Measurements from ENCODE around the gene HCN4. TPM values are rescaled to one million over a fixed set of nuclear protein-coding genes. Genes with fewer than 3 reads are reported as not detected.

The HCN4 gene
- polyA plus RNA-seq, 1 donor from 2014 or later: 4.0 TPM

- H3K9me2 ChIP-seq (ENCODE audit: insufficient read depth, low read length): no peaks in the 10 kb centered on the region
- no peaks in the 10 kb centered on the region for H4K20me1 ChIP-seq (ENCODE audit: insufficient read depth)
- no peaks in the 10 kb centered on the region for H3K9me3 ChIP-seq (ENCODE audit: low read length)
- no peak overlapping the region for H3K9ac ChIP-seq (ENCODE audit: low read length)
- no peaks in the 10 kb centered on the region for H3F3A ChIP-seq (ENCODE audit: insufficient read depth, low read length, poor library complexity, severe bottlenecking)
- H3K27me3 ChIP-seq (ENCODE audit: insufficient read depth, low read depth, low read length): no peaks in the 10 kb centered on the region
- H3K27ac ChIP-seq (ENCODE audit: low read length): no peak overlapping the region
- TF ChIP-seq EP300 (conservative IDR thresholded peaks at IDR 0.05; ENCODE audit: poor library complexity, severe bottlenecking) (no peak), TAF1 (IDR thresholded peaks at IDR 0.05; ENCODE audit: low read depth) (no peak), REST (IDR thresholded peaks at IDR 0.05; ENCODE audit: borderline replicate concordance) (no peak), POLR2AphosphoS5 (IDR thresholded peaks at IDR 0.05) (no peak), RAD21 (conservative IDR thresholded peaks at IDR 0.05) (no peak), EZH2 (IDR thresholded peaks at IDR 0.05; ENCODE audit: borderline replicate concordance, insufficient read depth, low read length, poor library complexity, severe bottlenecking) (no peak), SMC3 (conservative IDR thresholded peaks at IDR 0.05; ENCODE audit: poor library complexity) (no peak), MXI1 (conservative IDR thresholded peaks at IDR 0.05; ENCODE audit: poor library complexity, severe bottlenecking) (no peak), CTCF (IDR thresholded peaks at IDR 0.05; ENCODE audit: poor library complexity, severe bottlenecking) (no peak)
- no peaks in the 10 kb centered on the region for H3K36me3 ChIP-seq (ENCODE audit: insufficient read depth, low read length)
- no peaks in the 10 kb centered on the region for H3K79me2 ChIP-seq (replicated peaks; ENCODE audit: insufficient read depth, low read length)
- H3K4me3 ChIP-seq (ENCODE audit: low read length): no peak overlapping the region
- no peak overlapping the region for H2AFZ ChIP-seq (ENCODE audit: low read depth, low read length)
- H3K4me2 ChIP-seq (ENCODE audit: low read length): no peak overlapping the region
Observed at GRCh38 chr15:73388256-73388781, 19.6 kb upstream of the HCN4 start.

- H3K9me3 ChIP-seq (ENCODE audit: low read length): no peaks in the 10 kb centered on the region
- no peaks in the 10 kb centered on the region for H3K79me2 ChIP-seq (replicated peaks; ENCODE audit: insufficient read depth, low read length)
- no peaks in the 10 kb centered on the region for H3F3A ChIP-seq (ENCODE audit: insufficient read depth, low read length, poor library complexity, severe bottlenecking)
- H3K36me3 ChIP-seq (ENCODE audit: insufficient read depth, low read length): no peaks in the 10 kb centered on the region
- H3K9me2 ChIP-seq (ENCODE audit: insufficient read depth, low read length): no peaks in the 10 kb centered on the region
- H3K4me2 ChIP-seq (ENCODE audit: low read length): no peak overlapping the region
- no peaks in the 10 kb centered on the region for H3K27me3 ChIP-seq (ENCODE audit: insufficient read depth, low read depth, low read length)
- H3K9ac ChIP-seq (ENCODE audit: low read length): no peak overlapping the region
- no peak overlapping the region for H3K27ac ChIP-seq (ENCODE audit: low read length)
- H4K20me1 ChIP-seq (ENCODE audit: insufficient read depth): no peaks in the 10 kb centered on the region
- no peak overlapping the region for H3K4me3 ChIP-seq (ENCODE audit: low read length)
- no peak overlapping the region for H2AFZ ChIP-seq (ENCODE audit: low read depth, low read length)
- TF ChIP-seq EZH2 (IDR thresholded peaks at IDR 0.05; ENCODE audit: borderline replicate concordance, insufficient read depth, low read length, poor library complexity, severe bottlenecking): no peak
- no peak for TF ChIP-seq TAF1 (IDR thresholded peaks at IDR 0.05; ENCODE audit: low read depth)
- TF ChIP-seq REST (IDR thresholded peaks at IDR 0.05; ENCODE audit: borderline replicate concordance): no peak
- TF ChIP-seq SMC3 (conservative IDR thresholded peaks at IDR 0.05; ENCODE audit: poor library complexity): no peak
- TF ChIP-seq POLR2AphosphoS5 (IDR thresholded peaks at IDR 0.05): no peak
- no peak for TF ChIP-seq RAD21 (conservative IDR thresholded peaks at IDR 0.05)
- no peak for TF ChIP-seq CTCF (IDR thresholded peaks at IDR 0.05; ENCODE audit: poor library complexity, severe bottlenecking)
- TF ChIP-seq MXI1 (conservative IDR thresholded peaks at IDR 0.05; ENCODE audit: poor library complexity, severe bottlenecking): no peak
- TF ChIP-seq EP300 (conservative IDR thresholded peaks at IDR 0.05; ENCODE audit: poor library complexity, severe bottlenecking): no peak
Observed at GRCh38 chr15:73387507-73388255, 18.9 kb upstream of the HCN4 start.

Data from neural cell (in vitro differentiated cells).